ENCODE results near the gene SBF2. TPM values are rescaled to one million over a fixed set of nuclear protein-coding genes. Genes with fewer than 3 reads are reported as not detected.

SBF2 gene
- total and polyA plus RNA-seq, 2 of the 13 experiments (the other 11 are each of a cell fraction or from before 2014, with no cell fraction given), result 24.0 to 45.8 TPM

- TF ChIP-seq MEIS1 (CRISPR knock-in tag; IDR thresholded peaks at IDR 0.05; ENCODE audit: borderline replicate concordance), result no peak
- no peak for TF ChIP-seq KLF13 (CRISPR knock-in tag; IDR thresholded peaks at IDR 0.05)
- TF ChIP-seq CBX2 (IDR thresholded peaks at IDR 0.05; ENCODE audit: low read depth, low read length), result no peak
- TF ChIP-seq CBX2 (CRISPR knock-in tag; IDR thresholded peaks at IDR 0.05; ENCODE audit: low read depth), result no peak
- TF ChIP-seq SP5 (CRISPR knock-in tag; IDR thresholded peaks at IDR 0.05; ENCODE audit: borderline replicate concordance, low read depth), result no peak
- TF ChIP-seq POLR2G (IDR thresholded peaks at IDR 0.05; ENCODE audit: low read depth, low read length), result peak; percentile 60
- no peak for TF ChIP-seq BRF2 (CRISPR knock-in tag; IDR thresholded peaks at IDR 0.05)
- peak; percentile 63; the same call in 1 of the 2 replicates for TF ChIP-seq TGIF2 (CRISPR knock-in tag; IDR thresholded peaks at IDR 0.05)
- TF ChIP-seq AHR (CRISPR knock-in tag; IDR thresholded peaks at IDR 0.05), result no peak
- TF ChIP-seq TRIM24 (CRISPR knock-in tag; IDR thresholded peaks at IDR 0.05), result no peak
- TF ChIP-seq EP300 (IDR thresholded peaks at IDR 0.05; ENCODE audit: low read depth in 2 of 2, low read length in 2 of 2), result peak; percentile 51 to 79; a peak in 2 of 4 replicates
- no peak for TF ChIP-seq EP300 (CRISPR knock-in tag; IDR thresholded peaks at IDR 0.05; ENCODE audit: borderline replicate concordance)
- TF ChIP-seq, protein P1, sequence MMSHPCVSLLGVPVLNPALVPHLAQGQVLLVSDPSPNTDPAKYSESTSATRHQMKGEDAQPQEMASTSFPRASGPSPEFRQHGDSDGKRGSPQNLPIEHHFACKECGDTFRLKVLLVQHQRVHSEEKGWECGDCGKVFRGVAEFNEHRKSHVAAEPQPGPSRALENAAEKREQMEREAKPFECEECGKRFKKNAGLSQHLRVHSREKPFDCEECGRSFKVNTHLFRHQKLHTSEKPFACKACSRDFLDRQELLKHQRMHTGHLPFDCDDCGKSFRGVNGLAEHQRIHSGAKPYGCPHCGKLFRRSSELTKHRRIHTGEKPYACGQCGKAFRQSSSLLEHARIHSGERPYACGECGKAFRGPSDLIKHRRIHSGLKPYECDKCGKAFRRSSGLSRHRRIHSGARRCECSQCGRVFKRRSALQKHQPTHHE (CRISPR knock-in tag; IDR thresholded peaks at IDR 0.05; ENCODE audit: borderline replicate concordance), result no peak
- TF ChIP-seq, protein P2, sequence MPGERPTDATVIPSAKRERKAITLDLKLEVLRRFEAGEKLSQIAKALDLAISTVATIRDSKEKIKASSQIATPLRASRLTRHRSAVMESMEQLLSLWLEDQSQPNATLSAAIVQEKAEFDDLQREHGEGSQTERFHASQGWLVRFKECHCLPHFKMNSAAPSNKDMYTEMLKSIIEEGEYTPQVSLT (CRISPR knock-in tag; IDR thresholded peaks at IDR 0.05; ENCODE audit: borderline replicate concordance, low read depth), result no peak
- no peak for TF ChIP-seq ZNF75D (CRISPR knock-in tag; IDR thresholded peaks at IDR 0.05; ENCODE audit: borderline replicate concordance)
- TF ChIP-seq SNAI1 (CRISPR knock-in tag; IDR thresholded peaks at IDR 0.05; ENCODE audit: borderline replicate concordance), result no peak
- TF ChIP-seq, protein P3, sequence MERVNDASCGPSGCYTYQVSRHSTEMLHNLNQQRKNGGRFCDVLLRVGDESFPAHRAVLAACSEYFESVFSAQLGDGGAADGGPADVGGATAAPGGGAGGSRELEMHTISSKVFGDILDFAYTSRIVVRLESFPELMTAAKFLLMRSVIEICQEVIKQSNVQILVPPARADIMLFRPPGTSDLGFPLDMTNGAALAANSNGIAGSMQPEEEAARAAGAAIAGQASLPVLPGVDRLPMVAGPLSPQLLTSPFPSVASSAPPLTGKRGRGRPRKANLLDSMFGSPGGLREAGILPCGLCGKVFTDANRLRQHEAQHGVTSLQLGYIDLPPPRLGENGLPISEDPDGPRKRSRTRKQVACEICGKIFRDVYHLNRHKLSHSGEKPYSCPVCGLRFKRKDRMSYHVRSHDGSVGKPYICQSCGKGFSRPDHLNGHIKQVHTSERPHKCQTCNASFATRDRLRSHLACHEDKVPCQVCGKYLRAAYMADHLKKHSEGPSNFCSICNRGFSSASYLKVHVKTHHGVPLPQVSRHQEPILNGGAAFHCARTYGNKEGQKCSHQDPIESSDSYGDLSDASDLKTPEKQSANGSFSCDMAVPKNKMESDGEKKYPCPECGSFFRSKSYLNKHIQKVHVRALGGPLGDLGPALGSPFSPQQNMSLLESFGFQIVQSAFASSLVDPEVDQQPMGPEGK (CRISPR knock-in tag; IDR thresholded peaks at IDR 0.05), result 0 out of 2 replicates have a peak, but pooled peaks have one; percentile 31
- TF ChIP-seq ZNF749 (CRISPR knock-in tag; IDR thresholded peaks at IDR 0.05; ENCODE audit: borderline replicate concordance), result no peak
- TF ChIP-seq REXO4 (CRISPR knock-in tag; IDR thresholded peaks at IDR 0.05; ENCODE audit: borderline replicate concordance), result no peak
- TF ChIP-seq, protein P4, sequence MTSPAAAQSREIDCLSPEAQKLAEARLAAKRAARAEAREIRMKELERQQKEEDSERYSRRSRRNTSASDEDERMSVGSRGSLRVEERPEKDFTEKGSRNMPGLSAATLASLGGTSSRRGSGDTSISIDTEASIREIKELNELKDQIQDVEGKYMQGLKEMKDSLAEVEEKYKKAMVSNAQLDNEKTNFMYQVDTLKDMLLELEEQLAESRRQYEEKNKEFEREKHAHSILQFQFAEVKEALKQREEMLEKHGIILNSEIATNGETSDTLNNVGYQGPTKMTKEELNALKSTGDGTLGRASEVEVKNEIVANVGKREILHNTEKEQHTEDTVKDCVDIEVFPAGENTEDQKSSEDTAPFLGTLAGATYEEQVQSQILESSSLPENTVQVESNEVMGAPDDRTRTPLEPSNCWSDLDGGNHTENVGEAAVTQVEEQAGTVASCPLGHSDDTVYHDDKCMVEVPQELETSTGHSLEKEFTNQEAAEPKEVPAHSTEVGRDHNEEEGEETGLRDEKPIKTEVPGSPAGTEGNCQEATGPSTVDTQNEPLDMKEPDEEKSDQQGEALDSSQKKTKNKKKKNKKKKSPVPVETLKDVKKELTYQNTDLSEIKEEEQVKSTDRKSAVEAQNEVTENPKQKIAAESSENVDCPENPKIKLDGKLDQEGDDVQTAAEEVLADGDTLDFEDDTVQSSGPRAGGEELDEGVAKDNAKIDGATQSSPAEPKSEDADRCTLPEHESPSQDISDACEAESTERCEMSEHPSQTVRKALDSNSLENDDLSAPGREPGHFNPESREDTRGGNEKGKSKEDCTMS (CRISPR knock-in tag; conservative IDR thresholded peaks at IDR 0.05), result no peak
- TF ChIP-seq NKX3-1 (CRISPR knock-in tag; IDR thresholded peaks at IDR 0.05), result no peak
- TF ChIP-seq ZFAT (CRISPR knock-in tag; conservative IDR thresholded peaks at IDR 0.05), result no peak
- no peak for TF ChIP-seq SMAD9 (CRISPR knock-in tag; IDR thresholded peaks at IDR 0.05)
Observed at GRCh38 chr11:10285148-10285802, 8.7 kb downstream of the SBF2 start (continued).
